Upper lobe of right lung (tissue), 1 donor: ENCODE measurements around the gene MOB2. TPM values are rescaled to one million over a fixed set of nuclear protein-coding genes. Genes with fewer than 3 reads are reported as not detected.

Experiments
- ATAC-seq: fragments of 200-7000 bp; cut with Tn5 transposase; one replicate; pipeline ENCODE4 v1.9.1; 2020; ENCODE audit warnings: mild to moderate bottlenecking, moderate library complexity
- DNase-seq: peaks from one replicate; pipeline ENCODE4 v3.0.0-alpha.2; 2020
- H3K27ac ChIP-seq: fragments of 200-600 bp; one replicate; pipeline ENCODE4 v1.8.0; 2022
- H3K27me3 ChIP-seq: fragments of 200-600 bp; one replicate; pipeline ENCODE4 v1.8.0; 2022; ENCODE audit warnings: mild to moderate bottlenecking
- H3K36me3 ChIP-seq: fragments of 200-600 bp; one replicate; pipeline ENCODE4 v1.8.0; 2022
- H3K4me1 ChIP-seq: fragments of 200-600 bp; one replicate; pipeline ENCODE4 v1.8.0; 2022
- H3K4me3 ChIP-seq: fragments of 200-600 bp; one replicate; pipeline ENCODE4 v1.8.0; 2022; ENCODE audit warnings: mild to moderate bottlenecking
- H3K9me3 ChIP-seq: fragments of 200-600 bp; one replicate; pipeline ENCODE4 v1.8.0; 2022
- CTCF ChIP-seq: fragments of 200-600 bp; IDR thresholded peaks from one replicate; pipeline ENCODE4 v1.8.0; 2022; ENCODE audit warnings: antibody characterized with exemption
- intact Hi-C: fragments of 100-400 bp; cut with DNase I; formaldehyde crosslinking; loops from one replicate; pipeline ENCODE4 v1.11.0; 2022
- total RNA-seq: library from RNA; stranded (reverse); fragmentation: NEBNext Ultra II Directional; extraction: Animal tissue kit (Norgen Biotek cat#: 25700); gene quantifications from one replicate; pipeline ENCODE4 v1.2.1, GENCODE V29; 2021
- donor health status: DM: no; HTN: yes; CAD: no; lungs with severe emphysema.

Gene MOB2
- total RNA-seq, 1 donor from 2014 or later = 58.9 TPM

DNA sequence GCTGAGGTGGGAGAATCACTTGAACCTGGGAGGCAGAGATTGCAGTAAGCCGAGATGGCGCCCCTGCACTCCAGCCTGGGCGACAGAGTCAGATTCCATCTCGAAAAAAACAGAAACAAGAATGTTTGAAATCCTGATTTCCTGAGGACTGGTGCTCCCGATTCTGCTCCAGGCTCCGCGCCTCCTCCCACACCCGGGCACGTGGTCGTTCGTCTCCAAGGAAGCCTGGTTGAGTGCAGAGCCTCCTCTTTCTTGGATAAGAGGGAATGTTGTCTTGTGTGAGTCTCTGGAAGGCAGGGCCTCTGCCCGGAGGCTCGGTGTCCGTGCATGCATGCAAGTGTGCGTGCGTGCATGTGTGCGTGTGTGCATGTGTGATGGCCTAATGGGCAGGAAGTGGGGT, 66.8 kb downstream of the MOB2 start:
- intact Hi-C loops = no loop called here
- no peak overlapping the region for H3K4me3 ChIP-seq
- H3K27ac ChIP-seq = no peak overlapping the region
- peaks cover 5% of the 10 kb centered on the region for H3K27me3 ChIP-seq
- no peaks in the 10 kb centered on the region for H3K36me3 ChIP-seq
- peaks cover 13% of the 10 kb centered on the region for H3K9me3 ChIP-seq
- DNase-seq (no peak), ATAC-seq (no peak)
- TF ChIP-seq CTCF = no peak
- no peaks in the 10 kb centered on the region for H3K4me1 ChIP-seq

Other genes starting within 250 kb of the MOB2 start
- gene TOLLIP, start 177.1 kb downstream of the MOB2 start, total RNA-seq = 71.1 TPM
- 0.26 TPM for gene BRSK2, start 96.8 kb downstream of the MOB2 start, total RNA-seq
- gene DUSP8, start 85.5 kb upstream of the MOB2 start, total RNA-seq = 18.0 TPM
- not detected for gene KRTAP5-1, start 98.5 kb upstream of the MOB2 start, total RNA-seq
- not detected for gene KRTAP5-2, start 111.5 kb upstream of the MOB2 start, total RNA-seq
- gene KRTAP5-3, start 121.7 kb upstream of the MOB2 start, total RNA-seq = not detected
- not detected for gene KRTAP5-4, start 135.4 kb upstream of the MOB2 start, total RNA-seq
- gene KRTAP5-5, start 143.0 kb upstream of the MOB2 start, total RNA-seq = not detected
- not detected for gene KRTAP5-6, start 210.4 kb upstream of the MOB2 start, total RNA-seq